ENCODE data around the gene ADARB2.

The ADARB2 gene

GRCh38 chr10:1602037-1602484 is 135.3 kb downstream of the ADARB2 start:
- POLR2A ChIA-PET (ENCODE audit: low non-redundant PET), result no interaction called here
- no peak for TF ChIP-seq CTCF (conservative IDR thresholded peaks at IDR 0.05; ENCODE audit: low read depth)
- H3K27ac ChIP-seq, result peak overlapping the region; percentile 89
- DNase-seq (ENCODE audit: low spot score), result no peak
- CTCF ChIA-PET, result no interaction called here

GRCh38 chr10:1601406-1601805 is 135.9 kb downstream of the ADARB2 start:
- no peak for DNase-seq (ENCODE audit: low spot score)
- CTCF ChIA-PET, result interaction anchor here (0.6 kb wide), 2 partner anchors 374 to 1023 kb away, joined by 4 to 5 read pairs; no protein-coding TSS in a partner anchor
- H3K27ac ChIP-seq, result peak overlapping the region; percentile 89
- no peak for TF ChIP-seq CTCF (conservative IDR thresholded peaks at IDR 0.05; ENCODE audit: low read depth)
- POLR2A ChIA-PET (ENCODE audit: low non-redundant PET), result no interaction called here

DNA sequence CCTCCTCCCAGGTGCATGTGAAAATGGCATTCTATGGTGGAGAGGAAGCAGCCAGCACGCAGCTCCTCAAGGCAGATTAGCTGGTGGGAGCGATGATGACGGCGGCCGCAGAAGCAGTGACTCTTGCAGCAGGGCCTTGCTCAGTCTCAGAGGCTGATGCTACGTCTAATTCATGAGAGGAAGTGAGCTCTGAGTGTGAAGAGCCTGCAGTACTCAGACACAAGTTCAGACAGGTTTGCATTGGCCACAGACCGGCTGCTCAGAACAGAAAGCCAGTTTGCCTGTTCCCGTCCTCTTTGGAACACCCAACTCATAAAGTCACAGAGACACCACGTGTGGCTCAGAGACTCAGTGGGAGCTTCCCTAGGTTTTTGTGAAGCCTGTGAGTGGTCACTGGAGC is 136.5 kb downstream of the ADARB2 start:
- POLR2A ChIA-PET (ENCODE audit: low non-redundant PET), result no interaction called here
- DNase-seq (ENCODE audit: low spot score), result peak; percentile 84

DNA sequence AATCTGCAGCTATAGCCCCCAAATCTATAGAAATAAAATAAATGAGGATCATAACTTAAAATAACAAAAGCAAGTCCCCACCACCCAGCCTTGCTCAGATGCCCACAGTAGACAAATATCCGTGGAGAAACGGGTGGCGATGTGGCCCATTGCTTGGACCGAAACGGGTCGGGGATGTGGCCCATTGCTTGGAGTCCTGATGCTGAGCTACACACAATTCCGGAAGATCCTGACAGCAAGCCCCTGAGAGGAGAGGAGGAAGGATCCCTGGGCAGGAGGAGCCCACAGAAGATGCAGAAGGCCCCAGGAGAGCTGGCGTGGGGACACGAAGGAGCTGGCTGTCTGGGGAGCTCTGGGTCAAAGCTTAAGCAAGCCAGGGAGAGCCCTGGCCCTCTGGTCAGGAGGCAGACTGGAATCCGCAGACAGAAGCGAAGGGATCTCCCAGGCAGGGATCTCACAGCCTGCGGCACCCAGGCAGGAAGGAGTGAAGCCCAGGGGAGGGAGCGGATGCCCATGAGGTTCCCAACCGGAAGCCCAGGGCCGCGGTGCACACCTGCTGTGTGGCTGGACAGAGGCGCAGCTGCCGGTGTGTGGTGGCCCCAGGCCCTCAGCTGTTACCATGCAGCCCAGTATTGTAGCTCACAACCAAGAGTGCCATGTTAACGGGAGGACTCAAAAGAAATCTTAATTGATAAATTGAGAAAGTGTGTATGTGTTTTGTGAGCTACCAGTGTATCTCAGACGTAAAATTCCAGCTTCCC is 138.8 kb downstream of the ADARB2 start:
- ChIA-PET POLR2A (ENCODE audit: low non-redundant PET) (no interaction called here), CTCF (no interaction called here)
- DNase-seq (ENCODE audit: low spot score), result no peak
- H3K27ac ChIP-seq, result no peak overlapping the region
- no peak for TF ChIP-seq CTCF (conservative IDR thresholded peaks at IDR 0.05; ENCODE audit: low read depth)

More for the DNA sequence above, 136.5 kb downstream of the ADARB2 start:
- CTCF ChIA-PET, result interaction anchor here (0.6 kb wide), 2 partner anchors 374 to 1023 kb away, joined by 4 to 5 read pairs; no protein-coding TSS in a partner anchor
- H3K27ac ChIP-seq, result peak overlapping the region; percentile 89
- TF ChIP-seq CTCF (conservative IDR thresholded peaks at IDR 0.05; ENCODE audit: low read depth), result no peak

DNA sequence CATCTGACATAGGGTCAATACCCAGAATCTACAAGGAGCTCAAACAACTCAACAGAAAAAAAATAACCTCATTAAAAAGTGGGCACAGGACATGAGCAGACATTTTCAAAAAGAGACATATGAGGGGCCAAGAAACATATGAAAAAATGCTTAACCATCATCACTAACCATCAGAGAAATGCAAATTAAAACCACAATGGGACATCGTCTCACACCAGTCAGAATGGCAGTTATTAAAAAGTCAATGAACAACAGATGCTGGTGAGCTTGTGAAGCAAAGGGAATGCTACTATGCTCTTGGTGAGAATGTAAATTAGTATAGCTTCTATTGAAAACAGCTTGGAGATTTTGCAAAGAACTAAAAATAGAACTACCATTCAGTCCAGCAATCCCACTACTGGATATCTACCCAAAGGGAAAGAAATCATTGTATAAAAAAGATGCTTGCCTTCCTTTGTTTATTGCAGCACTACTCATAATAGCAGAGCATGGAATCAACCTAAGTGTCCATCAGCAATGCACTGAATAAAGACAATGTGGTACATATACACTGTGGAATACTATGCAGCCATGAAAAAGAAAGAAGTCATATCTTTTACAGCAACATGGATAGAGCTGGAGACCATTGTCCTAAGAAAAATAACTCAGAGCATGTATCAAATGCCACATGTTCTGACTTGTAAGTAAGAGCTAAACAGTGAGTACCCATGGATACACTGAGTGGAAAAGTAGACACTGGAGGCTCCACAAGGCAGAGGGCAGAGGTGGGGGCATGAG is 139.8 kb downstream of the ADARB2 start:
- no peak for DNase-seq (ENCODE audit: low spot score)
- no peak for TF ChIP-seq CTCF (conservative IDR thresholded peaks at IDR 0.05; ENCODE audit: low read depth)
- POLR2A ChIA-PET (ENCODE audit: low non-redundant PET), result no interaction called here
- no peak overlapping the region for H3K27ac ChIP-seq
- CTCF ChIA-PET, result no interaction called here

DNA sequence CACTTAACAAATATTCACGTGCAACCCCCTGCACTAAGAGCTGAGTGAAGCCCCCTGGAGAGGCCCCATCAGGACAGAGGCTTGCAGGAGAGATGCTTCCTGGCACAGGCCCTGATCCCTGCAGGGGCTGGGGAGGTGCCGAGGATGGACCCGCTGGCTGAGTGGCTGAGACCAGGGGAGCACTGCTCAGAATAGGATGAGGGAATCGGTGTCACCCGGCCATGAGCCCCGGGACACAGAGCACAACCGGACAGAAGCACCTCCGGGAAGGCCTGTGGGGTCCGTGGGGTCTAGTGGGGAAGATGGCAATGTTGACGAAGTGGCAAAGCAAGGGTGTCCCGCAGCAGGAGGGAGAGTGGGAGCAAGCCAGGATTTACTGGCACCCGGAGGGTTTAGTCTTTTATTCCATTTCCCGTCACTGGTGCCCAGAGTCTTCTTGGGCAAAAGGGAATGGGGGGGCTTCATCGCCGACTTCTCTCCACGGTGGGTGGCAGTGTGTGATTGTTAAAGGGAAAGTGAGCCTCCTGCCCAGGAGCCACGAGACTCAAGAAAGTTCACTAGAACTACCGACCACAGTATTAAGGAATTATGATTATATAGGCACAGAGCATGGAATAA is 140.7 kb downstream of the ADARB2 start:
- no peak for TF ChIP-seq CTCF (conservative IDR thresholded peaks at IDR 0.05; ENCODE audit: low read depth)
- ChIA-PET CTCF (no interaction called here), POLR2A (ENCODE audit: low non-redundant PET) (no interaction called here)
- no peak overlapping the region for H3K27ac ChIP-seq
- no peak for DNase-seq (ENCODE audit: low spot score)
